Fibroblast of peridontal ligament (primary cell): Measurements from ENCODE around the gene DDR1.
A peak's percentile ranks its signal among the peaks of the same experiment; 100 is the strongest.
"Not testable (repeated sequence)": the region's sequence is repeated elsewhere in the genome, so short reads cannot be mapped to it uniquely, and the experiment has no call there.

Source experiments
- DNase-seq: peaks from one replicate; pipeline ENCODE4 v3.0.0-alpha.2; 2010; ENCODE audit errors: extremely low read depth

The DDR1 gene

GRCh38 chr6:30894381-30894780 lies 10.1 kb downstream of the DDR1 start:
- DNase-seq = no peak

GRCh38 chr6:30894935-30895334 lies 10.6 kb downstream of the DDR1 start:
- no peak for DNase-seq

GRCh38 chr6:30895343-30895742 lies 11.0 kb downstream of the DDR1 start:
- no peak for DNase-seq

GRCh38 chr6:30896541-30896940 lies 12.2 kb downstream of the DDR1 start:
- no peak for DNase-seq

- DNase-seq = no peak
These were observed 13.6 kb downstream of the DDR1 start for GRCh38 chr6:30897882-30898281.

- no peak for DNase-seq
These were observed 14.5 kb downstream of the DDR1 start for GRCh38 chr6:30898750-30899360.

GRCh38 chr6:30900863-30901417 lies 16.6 kb downstream of the DDR1 start:
- no peak for DNase-seq

GRCh38 chr6:30901436-30901835 lies 17.1 kb downstream of the DDR1 start:
- DNase-seq = no peak

- DNase-seq = not testable (repeated sequence)
These were observed 17.9 kb downstream of the DDR1 start for GRCh38 chr6:30902196-30902595.

GRCh38 chr6:30902709-30903108 lies 18.4 kb downstream of the DDR1 start:
- no peak for DNase-seq

GRCh38 chr6:30903236-30903635 lies 18.9 kb downstream of the DDR1 start:
- DNase-seq = no peak

GRCh38 chr6:30907290-30907757 lies 23.0 kb downstream of the DDR1 start:
- DNase-seq = not testable (repeated sequence)

- peak; percentile 99 for DNase-seq
These were observed 23.7 kb downstream of the DDR1 start, which contains the start of gene GTF2H4 for GRCh38 chr6:30907758-30908591. Gene GTF2H4 (plus strand): TSS chr6:30908207.

- DNase-seq = no peak
These were observed 24.4 kb downstream of the DDR1 start for GRCh38 chr6:30908700-30909099.

- DNase-seq = not testable (repeated sequence)
These were observed 26.2 kb downstream of the DDR1 start for GRCh38 chr6:30910473-30910872.

GRCh38 chr6:30912746-30913520 lies 28.6 kb downstream of the DDR1 start:
- DNase-seq = no peak

GRCh38 chr6:30913721-30914075 lies 29.4 kb downstream of the DDR1 start:
- DNase-seq = no peak

GRCh38 chr6:30914076-30914853 lies 29.9 kb downstream of the DDR1 start, which contains the start of gene VARS2:
Gene VARS2 (plus strand): TSS chr6:30914238. CDS start chr6:30914837, 599 bp downstream.
- DNase-seq = peak; percentile 90

- DNase-seq = no peak
These were observed 30.7 kb downstream of the DDR1 start for GRCh38 chr6:30914854-30915590.

GRCh38 chr6:30915591-30915946 lies 31.2 kb downstream of the DDR1 start:
- DNase-seq = peak; percentile 87

GRCh38 chr6:30917041-30917440 lies 32.7 kb downstream of the DDR1 start:
- DNase-seq = no peak
